B cell (primary cell): Measurements from ENCODE around the gene THEMIS. TPM values are rescaled to one million over a fixed set of nuclear protein-coding genes. Genes with fewer than 3 reads are reported as not detected.

Source experiments
- ATAC-seq: fragments of 200-7000 bp; cut with Tn5 transposase; one replicate; pipeline ENCODE4 v1.10.0; 2021; ENCODE audit warnings: low read depth, mild to moderate bottlenecking, moderate number of reproducible peaks, moderate library complexity
- CTCF ChIA-PET: fragments of 350-600 bp; sonication (Branson Sonifier 250); formaldehyde crosslinking; loops from one replicate; lab custom pipeline; 2021; ENCODE audit warnings: antibody characterized with exemption, inconsistent platforms; lab: Charles Lee
- POLR2A ChIA-PET: fragments of 350-600 bp; sonication (Branson Sonifier 250); formaldehyde crosslinking; loops from one replicate; lab custom pipeline; 2021; ENCODE audit warnings: antibody characterized with exemption; lab: Charles Lee
- DNase-seq: peaks from one replicate; pipeline ENCODE4 v3.0.0; 2013
- H2AFZ ChIP-seq: 2 replicates; pipeline ENCODE4 v1.6.1; 2012; ENCODE audit warnings: mild to moderate bottlenecking, low read depth, low read length; ENCODE audit not compliant: insufficient read depth, poor library complexity, severe bottlenecking
- H3K27ac ChIP-seq, 2 donors: 1 replicate in 1 of 2; 2 replicates in 1 of 2; pipeline ENCODE4 v1.5.1; 2012 to 2013; ENCODE audit warnings: low read length in 2 of 2, mild to moderate bottlenecking in 2 of 2, moderate library complexity in 1 of 2
- H3K27me3 ChIP-seq, 4 experiments: fragments of 200-600 bp in 1 of 4; sonication (generic) in 1 of 4; replicated peaks in 1 of 4; 1 replicate in 2 of 4; 2 replicates in 2 of 4; pipeline versions ENCODE4 v1.6.1 to v1.7.0; 2013 to 2016; ENCODE audit warnings: low read length in 3 of 4, mild to moderate bottlenecking in 2 of 4, mixed read lengths in 1 of 4, moderate library complexity in 1 of 4; ENCODE audit not compliant: insufficient read depth in 4 of 4, control insufficient read depth in 3 of 4; ENCODE audit errors: control extremely low read depth in 1 of 4
- H3K36me3 ChIP-seq, 2 experiments: replicated peaks in 1 of 2; 1 replicate in 1 of 2; 2 replicates in 1 of 2; pipeline versions ENCODE4 v1.6.1 to v1.7.1; 2013; ENCODE audit warnings: low read length in 1 of 2; ENCODE audit not compliant: insufficient read depth in 2 of 2, control insufficient read depth in 1 of 2; ENCODE audit errors: control extremely low read depth in 1 of 2, extremely low read depth in 1 of 2
- H3K4me1 ChIP-seq, 2 donors: fragments of 200-600 bp in 1 of 2; sonication (generic) in 1 of 2; 1 replicate in 1 of 2; 2 replicates in 1 of 2; pipeline versions ENCODE4 v1.5.1 to v1.6.1; 2013 to 2017; ENCODE audit warnings: low read length in 2 of 2; ENCODE audit not compliant: control insufficient read depth in 2 of 2, insufficient read depth in 2 of 2
- H3K4me2 ChIP-seq: replicated peaks from 2 replicates; pipeline ENCODE3; 2012; ENCODE audit warnings: mild to moderate bottlenecking, low read depth, low read length; ENCODE audit not compliant: poor library complexity, severe bottlenecking
- H3K4me3 ChIP-seq, 5 experiments: fragments of 200-600 bp in 1 of 5; sonication (generic) in 1 of 5; 1 replicate in 3 of 5; 2 replicates in 2 of 5; pipeline versions ENCODE4 v1.5.1 to v1.7.0; 2011 to 2016; ENCODE audit warnings: low read length in 4 of 5, mild to moderate bottlenecking in 4 of 5, low read depth in 2 of 5, control low read depth in 1 of 5, moderate library complexity in 1 of 5; ENCODE audit not compliant: insufficient read depth in 1 of 5; ENCODE audit errors: control extremely low read depth in 1 of 5, extremely low read depth in 1 of 5
- H3K79me2 ChIP-seq: fragments of 200-600 bp; sonication (generic); one replicate; pipeline ENCODE4 v1.6.0; 2016; ENCODE audit warnings: low read length; ENCODE audit not compliant: control insufficient read depth, insufficient read depth
- H3K9ac ChIP-seq: fragments of 200-600 bp; sonication (generic); 2 replicates; pipeline ENCODE4 v1.6.1; 2017; ENCODE audit warnings: mild to moderate bottlenecking, low read length, moderate library complexity
- H3K9me3 ChIP-seq, 3 donors: one replicate each; pipeline versions ENCODE4 v1.6.1 to v1.7.1; 2013; ENCODE audit warnings: low read length in 2 of 3; ENCODE audit not compliant: control insufficient read depth in 2 of 3, insufficient read depth in 1 of 3; ENCODE audit errors: control extremely low read depth in 1 of 3
- H4K20me1 ChIP-seq: 2 replicates; pipeline ENCODE4 v1.6.0; 2012; ENCODE audit warnings: mild to moderate bottlenecking, low read length; ENCODE audit not compliant: insufficient read depth, control insufficient read depth, poor library complexity, severe bottlenecking
- H3K27ac Mint-ChIP-seq: one replicate; pipeline ENCODE4 v1.8.0; 2021; ENCODE audit warnings: mixed read lengths
- H3K27me3 Mint-ChIP-seq: one replicate; pipeline ENCODE4 v1.8.0; 2021; ENCODE audit warnings: mixed read lengths
- H3K4me1 Mint-ChIP-seq: one replicate; pipeline ENCODE4 v1.8.0; 2021; ENCODE audit warnings: mixed read lengths
- H3K4me3 Mint-ChIP-seq: one replicate; pipeline ENCODE4 v1.8.0; 2021; ENCODE audit warnings: mixed read lengths
- H3K9me3 Mint-ChIP-seq: one replicate; pipeline ENCODE4 v1.8.0; 2022; ENCODE audit warnings: mixed read lengths; ENCODE audit not compliant: insufficient read depth
- EZH2 ChIP-seq: IDR thresholded peaks from 2 replicates; pipeline ENCODE4 v1.6.1; 2012; ENCODE audit warnings: borderline replicate concordance, low read depth, mild to moderate bottlenecking, moderate library complexity, low read length; ENCODE audit not compliant: insufficient read depth, poor library complexity, severe bottlenecking
- WGBS: methylation state at CpG from one replicate; pipeline ENCODE4 v1.1.5; 2013; ENCODE audit warnings: missing lambda C conversion rate; ENCODE audit not compliant: insufficient coverage; 5-methylcytosine and 5-hydroxymethylcytosine counted together
- intact Hi-C: fragments of 100-400 bp; cut with micrococcal nuclease; formaldehyde crosslinking; loops from one replicate; pipeline ENCODE4 v1.10.0; 2022
- polyA plus RNA-seq: library from polyadenylated mRNA; depleted of rRNA; stranded (reverse); fragments of >200 nt; gene quantifications from 2 replicates; pipeline ENCODE4 v1.2.3, GENCODE V29; 2012
- total RNA-seq, 2 donors: library from RNA; stranded (reverse); fragments of 120-200 nt in 1 of 2; gene quantifications; 1 replicate in 1 of 2; 2 replicates in 1 of 2; pipeline versions ENCODE4 v1.2.3 to v1.2.4, GENCODE V29; 2013 to 2022
- TF ChIP-seq, protein P1 (sequence below): fragments of 200-600 bp; IDR thresholded peaks from one replicate; pipeline ENCODE4 v1.8.0; 2022; ENCODE audit warnings: antibody characterized with exemption, mild to moderate bottlenecking

Gene THEMIS
- total and polyA plus RNA-seq, 2 donors (not counting 1 experiment from before 2014, with no cell fraction given): 0.10 to 0.30 TPM

DNA sequence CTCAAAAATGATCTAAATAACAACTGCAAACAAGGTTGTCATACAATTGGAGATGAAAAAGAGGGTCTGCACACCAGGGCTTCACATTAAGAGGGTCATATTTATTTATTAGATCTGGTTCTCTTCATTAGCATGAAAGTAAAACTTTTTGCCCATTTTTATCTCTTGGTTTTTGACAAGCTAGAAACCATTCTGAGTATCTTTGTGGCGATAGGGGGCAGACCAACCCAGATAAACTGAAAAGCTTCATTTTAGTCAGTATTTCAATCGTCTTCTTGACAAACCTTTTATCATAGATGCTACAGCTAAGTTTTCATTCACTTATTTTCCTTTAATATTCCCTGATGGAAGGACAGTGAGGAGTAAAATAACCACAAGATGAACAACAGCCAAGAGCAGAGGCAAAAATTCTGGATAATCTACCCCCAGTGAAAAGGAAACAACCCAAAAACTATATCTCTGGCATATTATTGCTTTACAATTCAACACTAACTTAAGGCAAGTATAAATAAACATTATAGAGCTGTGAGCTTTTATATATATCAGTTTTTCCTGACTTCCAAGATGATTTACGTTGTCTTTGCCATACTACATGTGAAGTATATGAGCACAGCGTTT lies 45.2 kb downstream of the THEMIS start:
- no peak for TF ChIP-seq EZH2
- TF ChIP-seq, protein P1, sequence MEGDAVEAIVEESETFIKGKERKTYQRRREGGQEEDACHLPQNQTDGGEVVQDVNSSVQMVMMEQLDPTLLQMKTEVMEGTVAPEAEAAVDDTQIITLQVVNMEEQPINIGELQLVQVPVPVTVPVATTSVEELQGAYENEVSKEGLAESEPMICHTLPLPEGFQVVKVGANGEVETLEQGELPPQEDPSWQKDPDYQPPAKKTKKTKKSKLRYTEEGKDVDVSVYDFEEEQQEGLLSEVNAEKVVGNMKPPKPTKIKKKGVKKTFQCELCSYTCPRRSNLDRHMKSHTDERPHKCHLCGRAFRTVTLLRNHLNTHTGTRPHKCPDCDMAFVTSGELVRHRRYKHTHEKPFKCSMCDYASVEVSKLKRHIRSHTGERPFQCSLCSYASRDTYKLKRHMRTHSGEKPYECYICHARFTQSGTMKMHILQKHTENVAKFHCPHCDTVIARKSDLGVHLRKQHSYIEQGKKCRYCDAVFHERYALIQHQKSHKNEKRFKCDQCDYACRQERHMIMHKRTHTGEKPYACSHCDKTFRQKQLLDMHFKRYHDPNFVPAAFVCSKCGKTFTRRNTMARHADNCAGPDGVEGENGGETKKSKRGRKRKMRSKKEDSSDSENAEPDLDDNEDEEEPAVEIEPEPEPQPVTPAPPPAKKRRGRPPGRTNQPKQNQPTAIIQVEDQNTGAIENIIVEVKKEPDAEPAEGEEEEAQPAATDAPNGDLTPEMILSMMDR: no peak
- no peak overlapping the region for H3K4me3 ChIP-seq
- no peaks in the 10 kb centered on the region for H3K4me1 Mint-ChIP-seq
- DNase-seq: no peak
- ATAC-seq: no peak
- no peak overlapping the region for H3K4me2 ChIP-seq
- 0% methylated on average over 1 of the region's 4 CpGs for WGBS
- H3K27me3 Mint-ChIP-seq: no peaks in the 10 kb centered on the region
- H4K20me1 ChIP-seq: no peaks in the 10 kb centered on the region
- no peaks in the 10 kb centered on the region for H3K36me3 ChIP-seq
- POLR2A ChIA-PET: no interaction called here
- CTCF ChIA-PET: interaction anchor here (1.0 to 1.5 kb wide), 4 partner anchors 8 to 1515 kb away, joined by 3 to 4 read pairs (median 3); no protein-coding TSS in a partner anchor
- no peaks in the 10 kb centered on the region for H3K9me3 Mint-ChIP-seq
- H3K4me1 ChIP-seq: no peaks in the 10 kb centered on the region
- H3K9me3 ChIP-seq: no peaks in the 10 kb centered on the region
- H3K27ac Mint-ChIP-seq: no peak overlapping the region
- no peaks in the 10 kb centered on the region for H3K79me2 ChIP-seq
- no peaks in the 10 kb centered on the region for H3K27me3 ChIP-seq
- H3K27ac ChIP-seq: no peak overlapping the region
- H2AFZ ChIP-seq: no peak overlapping the region
- intact Hi-C loops: no loop called here
- no peak overlapping the region for H3K9ac ChIP-seq
- no peak overlapping the region for H3K4me3 Mint-ChIP-seq

DNA sequence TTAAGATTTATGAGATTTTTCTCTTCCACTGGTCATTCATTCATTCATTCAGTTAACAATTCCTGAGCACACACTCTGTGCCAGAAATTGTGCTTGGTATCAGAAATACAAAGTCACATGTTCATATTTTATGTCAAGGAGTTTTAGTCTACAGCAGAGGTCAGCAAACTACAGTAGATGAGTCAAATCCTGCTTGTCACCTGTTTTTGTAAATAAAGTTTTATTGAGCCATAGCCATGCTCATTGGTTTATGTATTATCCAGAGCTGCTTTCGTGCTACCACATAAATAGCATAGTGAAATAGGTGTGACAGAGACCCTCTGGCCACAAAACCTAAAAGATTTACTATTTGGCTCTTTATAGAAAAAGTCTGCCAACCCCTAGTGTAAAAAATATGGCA lies 46.8 kb downstream of the THEMIS start:
- H3K4me3 ChIP-seq: no peak overlapping the region
- no peak overlapping the region for H2AFZ ChIP-seq
- DNase-seq (no peak), ATAC-seq (no peak)
- no peaks in the 10 kb centered on the region for H3K79me2 ChIP-seq
- no peak overlapping the region for H3K4me2 ChIP-seq
- ChIA-PET CTCF (no interaction called here), POLR2A (no interaction called here)
- H3K9ac ChIP-seq: no peak overlapping the region
- H3K27me3 ChIP-seq: no peaks in the 10 kb centered on the region
- H4K20me1 ChIP-seq: no peaks in the 10 kb centered on the region
- no peak overlapping the region for H3K27ac ChIP-seq
- WGBS: no CpG with 5 or more reads among the region's 1 CpG
- no peaks in the 10 kb centered on the region for H3K36me3 ChIP-seq
- no peaks in the 10 kb centered on the region for H3K9me3 ChIP-seq
- no peaks in the 10 kb centered on the region for H3K27me3 Mint-ChIP-seq
- H3K4me1 ChIP-seq: no peaks in the 10 kb centered on the region
- no peak for TF ChIP-seq EZH2
- H3K4me1 Mint-ChIP-seq: no peaks in the 10 kb centered on the region
- no peak overlapping the region for H3K4me3 Mint-ChIP-seq
- H3K9me3 Mint-ChIP-seq: no peaks in the 10 kb centered on the region
- intact Hi-C loops: no loop called here
- no peak overlapping the region for H3K27ac Mint-ChIP-seq
